HFF-Myc (cell line): ENCODE measurements around the gene PYGB.

ENCODE experiments used
- DNase-seq: peaks from one replicate; pipeline ENCODE4 v3.0.0-alpha.2; 2011; ENCODE audit warnings: low read depth; ENCODE audit errors: extremely low read depth
- H3K4me3 ChIP-seq: replicated peaks from 2 replicates; pipeline ENCODE4 v1.5.1; 2011; ENCODE audit warnings: low read depth, mild to moderate bottlenecking, control low read depth, low read length
- CTCF ChIP-seq: IDR thresholded peaks from 2 replicates; pipeline ENCODE4 v1.5.1; 2012; ENCODE audit warnings: mild to moderate bottlenecking, low read depth, low read length, control low read depth; ENCODE audit errors: missing control alignments

Gene PYGB

GRCh38 chr20:25215521-25215920 lies 32.4 kb upstream of the PYGB start:
- DNase-seq: no peak
- TF ChIP-seq CTCF: no peak

GRCh38 chr20:25216199-25216945 lies 31.5 kb upstream of the PYGB start:
- DNase-seq: no peak
- no peak overlapping the region for H3K4me3 ChIP-seq

More at GRCh38 chr20:25215521-25215920, 32.4 kb upstream of the PYGB start:
- H3K4me3 ChIP-seq: no peak overlapping the region

GRCh38 chr20:25217161-25218108 lies 30.4 kb upstream of the PYGB start:
- TF ChIP-seq CTCF: no peak
- DNase-seq: no peak
- no peak overlapping the region for H3K4me3 ChIP-seq

More at GRCh38 chr20:25216199-25216945, 31.5 kb upstream of the PYGB start:
- TF ChIP-seq CTCF: no peak

GRCh38 chr20:25218109-25218486 lies 29.8 kb upstream of the PYGB start:
- no peak for DNase-seq
- H3K4me3 ChIP-seq: no peak overlapping the region
- TF ChIP-seq CTCF: no peak

GRCh38 chr20:25218492-25218891 lies 29.4 kb upstream of the PYGB start:
- no peak for DNase-seq
- no peak overlapping the region for H3K4me3 ChIP-seq
- no peak for TF ChIP-seq CTCF

GRCh38 chr20:25219365-25219764 lies 28.5 kb upstream of the PYGB start:
- TF ChIP-seq CTCF: no peak
- no peak for DNase-seq

More at GRCh38 chr20:25219365-25219764, 28.5 kb upstream of the PYGB start:
- H3K4me3 ChIP-seq: no peak overlapping the region
